Measurements from ENCODE around the gene CCDC170. TPM values are rescaled to one million over a fixed set of nuclear protein-coding genes. Genes with fewer than 3 reads are reported as not detected.
"Not testable (repeated sequence)": the region's sequence is repeated elsewhere in the genome, so short reads cannot be mapped to it uniquely, and the experiment has no call there.

The CCDC170 gene
- total RNA-seq, 4 donors from 2014 or later, result 1.5 to 6.2 (median 5.2) TPM; not detected in 1

DNA sequence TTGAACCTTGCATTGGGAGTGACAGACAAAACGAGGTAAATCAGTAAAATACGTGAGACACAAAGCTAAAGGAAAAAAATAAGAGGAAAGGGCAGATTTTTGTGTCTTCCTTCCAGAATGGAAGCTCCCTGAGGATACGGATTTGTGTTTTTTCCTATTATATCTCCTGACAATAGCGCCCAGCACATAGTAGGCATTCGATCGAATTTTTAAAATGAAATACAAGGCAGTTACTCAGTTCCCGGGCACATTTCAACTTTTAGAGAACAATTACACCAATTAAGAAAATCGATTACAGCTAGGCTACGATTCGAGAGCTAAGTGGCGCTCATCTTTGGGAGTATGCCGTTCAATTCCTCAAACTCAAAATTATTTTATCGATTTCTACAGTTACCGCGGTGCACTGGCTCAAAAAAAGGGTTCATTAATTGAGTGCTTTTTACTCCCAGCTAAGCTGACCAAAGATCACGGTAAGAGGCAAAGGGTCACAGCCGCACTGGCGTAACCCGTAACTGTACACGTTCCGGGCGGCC is 42.3 kb upstream of the CCDC170 start:
- 2 to 3% methylated on average over 15 to 22 of the region's 22 CpGs for WGBS, 2 donors (ENCODE audit: low coverage in 1 of 2)
- TF ChIP-seq, protein P1, sequence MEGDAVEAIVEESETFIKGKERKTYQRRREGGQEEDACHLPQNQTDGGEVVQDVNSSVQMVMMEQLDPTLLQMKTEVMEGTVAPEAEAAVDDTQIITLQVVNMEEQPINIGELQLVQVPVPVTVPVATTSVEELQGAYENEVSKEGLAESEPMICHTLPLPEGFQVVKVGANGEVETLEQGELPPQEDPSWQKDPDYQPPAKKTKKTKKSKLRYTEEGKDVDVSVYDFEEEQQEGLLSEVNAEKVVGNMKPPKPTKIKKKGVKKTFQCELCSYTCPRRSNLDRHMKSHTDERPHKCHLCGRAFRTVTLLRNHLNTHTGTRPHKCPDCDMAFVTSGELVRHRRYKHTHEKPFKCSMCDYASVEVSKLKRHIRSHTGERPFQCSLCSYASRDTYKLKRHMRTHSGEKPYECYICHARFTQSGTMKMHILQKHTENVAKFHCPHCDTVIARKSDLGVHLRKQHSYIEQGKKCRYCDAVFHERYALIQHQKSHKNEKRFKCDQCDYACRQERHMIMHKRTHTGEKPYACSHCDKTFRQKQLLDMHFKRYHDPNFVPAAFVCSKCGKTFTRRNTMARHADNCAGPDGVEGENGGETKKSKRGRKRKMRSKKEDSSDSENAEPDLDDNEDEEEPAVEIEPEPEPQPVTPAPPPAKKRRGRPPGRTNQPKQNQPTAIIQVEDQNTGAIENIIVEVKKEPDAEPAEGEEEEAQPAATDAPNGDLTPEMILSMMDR (IDR thresholded peaks at IDR 0.05), result no peak
- TF ChIP-seq POLR2A (IDR thresholded peaks at IDR 0.05) (no peak), POLR2AphosphoS5 (IDR thresholded peaks at IDR 0.05) (no peak), EP300 (IDR thresholded peaks at IDR 0.05; ENCODE audit: low read depth) (no peak)
- Histone ChIP-seq H3K9me3 (no peaks in the 10 kb centered on the region), H3K27ac (peak overlapping the region; percentile 89 to 100 (median 96)), H3K36me3 (no peaks in the 10 kb centered on the region), H3K4me1 (peaks cover 9 to 30% (median 20%) of the 10 kb centered on the region in 4 donors), H3K27me3 (no peaks in the 10 kb centered on the region), H3K4me3 (peak overlapping the region; percentile 49 to 94 (median 74))
- in situ Hi-C loops (cut with MboI; ENCODE audit: low pct_ligation_motif_present in 1 of 4, low pct_unique_long_range_greater_than_20kb in 1 of 4, low sequenced_read_pairs in 3 of 4), result no loop called here
- DNase-seq, result no peak
- intact Hi-C loops (cut with DNase I; ENCODE audit: low total_unique reads), result no loop called here

DNA sequence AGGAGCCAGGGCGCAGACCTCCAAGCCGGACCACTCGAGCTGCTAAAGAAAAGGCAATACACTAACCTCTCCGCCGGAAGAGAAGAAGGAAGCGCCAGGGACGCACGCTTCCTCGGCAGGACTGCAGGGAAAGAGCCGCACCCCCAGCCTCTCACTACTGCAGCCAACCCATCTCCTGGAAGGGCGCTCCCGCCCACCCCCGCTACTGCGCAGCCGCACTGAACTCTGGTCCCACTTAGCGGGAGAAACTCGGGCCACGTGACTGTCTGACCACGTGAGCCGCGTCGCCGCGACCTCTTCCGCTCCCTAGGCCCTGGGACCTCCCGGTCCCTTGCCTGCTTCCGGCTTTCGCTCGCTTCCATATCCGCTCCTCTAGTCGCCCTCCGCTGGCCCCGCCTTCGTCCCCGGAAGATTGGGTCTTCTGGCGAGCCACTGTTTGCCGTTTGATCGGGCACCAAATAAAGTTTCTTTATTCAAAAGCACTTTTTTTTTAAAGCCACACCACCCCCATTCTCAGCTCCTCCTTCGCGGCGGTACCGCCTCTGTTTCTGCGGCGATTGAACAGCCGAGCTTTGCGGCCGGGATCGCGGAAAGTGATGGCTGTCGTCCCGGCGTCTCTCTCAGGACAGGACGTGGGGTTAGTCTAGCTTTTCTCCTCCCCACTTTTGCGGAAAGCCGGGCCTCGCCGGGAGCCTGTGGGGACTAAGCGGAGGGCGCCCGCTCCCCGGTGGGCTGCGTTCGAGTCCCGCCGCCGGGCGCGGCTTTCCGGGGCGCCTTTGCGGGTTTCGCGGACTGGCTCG is 41.7 kb upstream of the CCDC170 start, which contains the start of gene RMND1:
TSS of gene RMND1 (minus strand) at position 177 of the 800 bp plus-strand sequence. CDS start 6,315 bp downstream, outside the sequence.
- H3K4me3 ChIP-seq, result peak within 1 kb of the TSS; percentile 79 to 97 (median 92)
- H3K36me3 ChIP-seq, result no peaks in the 10 kb centered on the region
- H3K9me3 ChIP-seq, result no peaks in the 10 kb centered on the region
- in situ Hi-C loops (cut with MboI; ENCODE audit: low pct_ligation_motif_present in 1 of 4, low pct_unique_long_range_greater_than_20kb in 1 of 4, low sequenced_read_pairs in 3 of 4), result no loop called here
- intact Hi-C loops (cut with DNase I; ENCODE audit: low total_unique reads), result no loop called here
- 0 to 1% methylated on average over 3 to 72 of the region's 74 CpGs for WGBS, 2 donors (ENCODE audit: low coverage in 1 of 2)
- TF ChIP-seq EP300 (IDR thresholded peaks at IDR 0.05; ENCODE audit: low read depth) (no peak), POLR2A (IDR thresholded peaks at IDR 0.05) (peak; percentile 70), POLR2AphosphoS5 (IDR thresholded peaks at IDR 0.05) (peak; percentile 72 to 87 (median 82))
- TF ChIP-seq, protein P1 (IDR thresholded peaks at IDR 0.05), result no peak
- H3K27ac ChIP-seq, result peak within 1 kb of the TSS; percentile 93 to 100 (median 96)
- no peaks in the 10 kb centered on the region for H3K27me3 ChIP-seq
- peaks cover 9 to 28% (median 19%) of the 10 kb centered on the region in 4 donors for H3K4me1 ChIP-seq
- peak; percentile 100 for DNase-seq

DNA sequence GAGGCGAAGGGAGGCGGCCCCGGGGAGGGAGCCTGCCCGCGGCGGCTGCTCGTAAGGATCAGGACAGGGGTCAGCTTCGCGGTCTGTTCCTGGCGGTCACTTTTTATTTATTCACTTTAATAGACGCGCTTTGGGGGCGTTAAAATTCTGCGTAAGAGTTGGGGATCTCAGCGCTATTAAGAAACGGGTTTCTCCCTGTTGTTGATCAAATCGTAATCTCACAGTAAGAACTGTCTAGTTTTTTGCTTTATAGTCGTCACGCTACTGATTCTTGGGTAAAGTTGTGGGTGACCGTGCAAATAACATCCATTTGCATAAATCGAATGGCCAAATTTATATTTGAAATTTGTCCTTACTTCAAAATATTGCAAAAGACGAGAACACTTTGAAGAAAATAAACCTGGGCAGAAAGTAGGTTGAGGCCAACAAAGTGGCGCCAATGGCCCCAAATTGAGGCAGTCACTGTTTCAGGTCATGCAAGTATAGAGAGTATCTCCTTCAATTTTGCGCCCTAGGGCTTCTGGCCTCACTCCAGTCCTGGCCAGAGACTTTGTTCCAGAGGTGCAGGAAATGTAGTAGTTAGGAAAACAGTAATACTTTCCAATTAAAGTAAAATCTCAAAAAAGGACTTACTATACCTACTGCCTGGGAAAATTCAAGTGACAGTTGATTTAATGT is 40.9 kb upstream of the CCDC170 start:
- Histone ChIP-seq H3K4me1 (peaks cover 9 to 28% (median 19%) of the 10 kb centered on the region in 4 donors), H3K27ac (peak overlapping the region; percentile 93 to 100 (median 96)), H3K9me3 (no peaks in the 10 kb centered on the region), H3K4me3 (peak overlapping the region; percentile 79 to 97 (median 92)), H3K36me3 (no peaks in the 10 kb centered on the region), H3K27me3 (no peaks in the 10 kb centered on the region)
- peak; percentile 33 for DNase-seq
- intact Hi-C loops (cut with DNase I; ENCODE audit: low total_unique reads), result no loop called here
- in situ Hi-C loops (cut with MboI; ENCODE audit: low pct_ligation_motif_present in 1 of 4, low pct_unique_long_range_greater_than_20kb in 1 of 4, low sequenced_read_pairs in 3 of 4), result no loop called here
- TF ChIP-seq POLR2A (IDR thresholded peaks at IDR 0.05) (no peak), EP300 (IDR thresholded peaks at IDR 0.05; ENCODE audit: low read depth) (no peak)
- TF ChIP-seq, protein P1 (IDR thresholded peaks at IDR 0.05), result peak in 1 of 5 experiments; percentile 16
- 0 to 2% methylated on average over 14 to 24 of the region's 24 CpGs for WGBS, 2 donors (ENCODE audit: low coverage in 1 of 2)

DNA sequence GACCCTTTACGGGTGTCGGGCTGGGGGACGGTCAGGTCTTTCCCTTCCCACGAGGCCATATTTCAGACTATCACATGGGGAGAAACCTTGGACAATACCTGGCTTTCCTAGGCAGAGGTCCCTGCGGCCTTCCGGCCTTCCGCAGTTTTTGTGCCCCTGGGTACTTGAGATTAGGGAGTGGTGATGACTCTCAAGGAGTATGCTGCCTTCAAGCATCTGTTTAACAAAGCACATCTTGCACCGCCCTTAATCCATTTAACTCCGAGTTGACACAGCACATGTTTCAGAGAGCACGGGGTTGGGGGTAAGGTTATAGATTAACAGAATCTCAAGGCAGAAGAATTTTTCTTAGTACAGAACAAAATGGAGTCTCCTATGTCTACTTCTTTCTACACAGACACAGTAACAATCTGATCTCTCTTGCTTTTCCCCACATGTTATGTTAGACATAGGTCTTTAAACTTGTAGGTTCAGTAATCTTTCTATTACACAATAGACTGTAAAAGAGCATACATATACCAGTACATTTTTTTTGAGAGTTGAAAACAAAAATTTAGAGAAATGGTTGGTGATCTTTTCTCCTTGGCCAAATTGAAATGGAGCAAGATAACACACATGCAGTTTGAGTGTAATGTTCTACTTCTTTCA is 37.9 kb upstream of the CCDC170 start:
- DNase-seq; H3K27ac ChIP-seq; in situ Hi-C loops (cut with MboI; ENCODE audit: low pct_ligation_motif_present in 1 of 4, low pct_unique_long_range_greater_than_20kb in 1 of 4, low sequenced_read_pairs in 3 of 4); H3K27me3 ChIP-seq; intact Hi-C loops (cut with DNase I; ENCODE audit: low total_unique reads); H3K4me3 ChIP-seq; H3K9me3 ChIP-seq: not testable (repeated sequence)
- H3K36me3 ChIP-seq, result peaks cover 0 to 28% (median 8%) of the 10 kb centered on the region in 4 donors
- peaks cover 9 to 27% (median 19%) of the 10 kb centered on the region in 4 donors for H3K4me1 ChIP-seq
- WGBS, 2 donors (ENCODE audit: low coverage in 1 of 2), result 67 to 90% methylated on average over 2 to 10 of the region's 10 CpGs
